Skin of body (tissue), 2 donors: ENCODE measurements around the gene MITF. TPM values are rescaled to one million over a fixed set of nuclear protein-coding genes. Genes with fewer than 3 reads are reported as not detected.

Experiments
- DNase-seq: peaks from one replicate; lab custom pipeline; 2025; lab: John Stamatoyannopoulos, UW
- total RNA-seq: library from RNA; depleted of rRNA; stranded (reverse); fragments of >200 nt; gene quantifications from one replicate; pipeline ENCODE4 v1.2.3, GENCODE V29; 2014

The MITF gene
- total RNA-seq, 1 donor from 2014 or later: 43.2 TPM

DNA sequence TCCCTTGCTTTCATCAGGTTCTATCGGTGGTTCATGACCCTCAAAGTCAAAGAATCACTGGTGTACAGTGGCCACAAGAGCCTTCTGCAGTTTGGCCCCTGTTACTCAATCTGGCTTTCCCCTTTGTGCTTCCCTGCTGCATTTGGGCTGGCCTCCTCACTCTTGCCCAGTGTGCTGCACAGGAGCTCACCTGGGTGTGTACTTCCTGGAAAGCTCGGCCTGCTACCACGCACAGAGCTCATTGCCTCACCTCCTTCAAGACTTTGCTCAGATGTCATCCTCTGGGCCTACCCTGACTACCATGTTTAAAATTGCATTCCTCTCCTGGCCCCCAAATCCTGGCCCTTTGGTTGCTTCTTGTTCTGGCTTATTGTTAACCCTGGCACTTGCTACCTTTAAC is 90.9 kb downstream of the MITF start:
- DNase-seq: no peak

DNA sequence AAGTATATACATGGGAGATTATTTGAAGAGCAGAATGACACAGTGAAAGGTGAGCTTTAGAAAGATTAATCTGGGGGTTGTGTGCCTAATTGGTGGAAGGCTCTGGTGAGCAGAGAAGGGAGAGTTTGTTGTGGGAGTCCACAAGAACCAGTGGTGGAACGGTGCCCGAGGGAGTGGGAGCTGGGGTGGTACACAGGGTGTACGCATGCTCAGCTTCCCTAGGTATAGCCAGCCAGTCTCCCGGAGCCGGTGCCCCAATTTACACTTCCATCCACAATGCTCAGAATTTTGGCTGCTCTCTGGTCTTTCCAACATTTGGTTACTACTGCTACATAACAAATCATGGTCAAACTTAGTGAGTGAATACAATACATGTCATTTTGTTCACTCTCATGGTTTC is 92.5 kb downstream of the MITF start:
- no peak for DNase-seq

DNA sequence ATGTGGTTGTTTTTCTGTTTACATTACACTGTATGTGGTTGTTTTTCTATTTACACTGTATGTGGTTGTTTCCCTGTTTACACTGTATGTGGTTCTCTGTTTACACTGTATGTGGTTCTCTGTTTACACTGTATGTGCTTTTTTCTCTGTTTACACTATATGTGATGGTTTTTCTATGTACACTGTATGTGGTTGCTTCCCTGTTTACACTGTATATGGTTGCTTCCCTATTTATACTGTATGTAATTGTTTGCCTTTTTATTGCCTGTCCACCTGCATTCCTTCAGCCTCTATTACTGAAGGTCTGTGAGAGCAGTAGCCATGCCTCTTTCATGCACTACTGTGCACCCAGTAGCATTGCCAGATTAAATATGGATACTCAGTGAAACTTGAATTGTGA is 94.3 kb downstream of the MITF start:
- no peak for DNase-seq

DNA sequence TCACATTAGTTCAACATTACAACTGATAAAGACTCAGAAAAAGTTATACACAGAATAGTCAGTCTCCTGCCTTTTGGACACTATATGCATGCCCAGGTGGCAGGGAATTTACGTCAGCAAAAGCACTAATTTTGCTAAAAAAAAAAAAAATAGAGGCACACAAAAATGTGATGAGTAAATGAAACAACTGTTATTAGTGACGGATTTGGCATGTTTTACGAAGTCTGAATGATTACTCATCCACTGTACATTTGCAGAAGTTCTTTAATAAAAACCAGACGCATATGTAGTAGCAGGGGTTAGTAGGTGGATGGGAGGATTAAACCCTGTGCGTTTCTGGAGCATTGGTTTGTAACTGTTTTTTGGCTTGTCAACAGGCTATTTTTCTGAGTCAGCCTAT is 99.0 kb downstream of the MITF start:
- peak; percentile 79 for DNase-seq

DNA sequence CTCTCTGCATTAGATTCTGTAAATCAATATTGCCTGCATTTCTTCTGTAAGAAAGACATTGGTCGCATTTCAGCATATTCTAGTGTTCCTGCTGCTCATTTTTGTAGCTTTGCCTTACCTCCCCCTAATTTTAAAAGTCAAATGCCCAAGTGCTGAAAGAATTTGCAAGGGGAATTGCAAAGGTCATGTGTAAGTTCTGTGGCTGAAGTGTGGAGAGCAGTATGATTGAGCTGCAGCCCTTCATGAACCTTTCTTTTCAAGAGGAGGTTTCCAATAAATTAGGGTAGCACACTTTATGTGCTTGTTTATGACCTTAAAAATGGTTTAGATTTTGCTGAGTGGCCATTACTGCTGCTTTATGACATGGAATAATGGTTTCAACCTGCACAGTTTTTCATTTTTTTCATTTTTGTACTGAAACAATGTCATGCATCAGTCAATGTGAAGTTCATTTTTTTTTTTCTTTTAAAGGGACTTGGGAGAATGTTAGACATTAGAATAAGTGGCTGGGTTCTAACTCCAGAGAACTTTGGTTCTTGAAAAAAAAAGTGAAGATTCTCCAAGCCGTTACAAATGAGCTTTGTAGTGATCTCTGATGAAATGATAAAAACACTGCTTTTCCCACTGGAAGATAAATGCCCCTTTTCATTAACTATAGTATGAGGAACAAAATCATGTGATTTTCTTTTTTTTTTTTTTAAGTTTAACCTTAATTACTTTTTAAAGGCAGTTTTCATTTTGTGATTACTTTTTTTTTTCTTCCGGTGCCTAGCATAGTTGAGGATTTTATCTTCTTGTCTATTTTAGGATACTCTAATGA is 99.6 kb downstream of the MITF start:
- no peak for DNase-seq

DNA sequence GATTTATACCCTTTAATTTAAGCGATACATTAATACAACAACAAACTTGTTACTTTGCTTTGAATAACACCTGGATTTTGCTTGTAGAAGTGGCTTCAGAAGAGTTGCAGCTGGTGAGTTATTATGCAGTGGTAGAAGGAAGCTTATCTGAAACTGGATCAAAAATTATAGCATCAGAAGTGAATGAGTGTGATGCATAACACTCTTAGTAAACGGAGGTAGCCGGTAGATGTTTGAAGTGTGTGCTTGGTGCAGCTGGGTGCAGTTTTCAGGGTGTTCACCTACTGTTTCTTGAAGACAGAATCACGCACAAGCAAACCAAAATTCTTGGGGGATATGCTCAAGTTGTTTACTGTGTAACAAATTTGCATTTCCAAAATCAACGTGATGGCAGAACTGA is 103.1 kb downstream of the MITF start:
- no peak for DNase-seq

DNA sequence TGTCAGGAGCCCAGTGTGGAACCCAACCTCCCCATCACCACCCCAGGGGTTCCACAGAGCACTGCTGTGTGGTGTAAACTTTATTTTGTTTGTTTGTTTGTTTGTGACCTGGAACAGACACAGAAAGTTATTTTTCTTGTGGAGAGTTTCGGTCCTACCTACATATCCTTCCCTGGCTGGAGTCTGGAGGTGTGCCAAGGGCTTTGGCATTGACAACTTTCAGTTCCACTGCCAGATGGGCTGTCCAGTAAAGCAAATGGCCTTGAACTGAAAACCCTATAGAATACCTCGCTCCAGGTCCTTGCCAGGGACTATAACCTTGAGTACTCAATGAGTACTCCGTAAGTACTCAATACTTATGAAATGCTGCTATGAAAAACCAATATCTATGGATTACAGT is 103.5 kb downstream of the MITF start:
- no peak for DNase-seq

DNA sequence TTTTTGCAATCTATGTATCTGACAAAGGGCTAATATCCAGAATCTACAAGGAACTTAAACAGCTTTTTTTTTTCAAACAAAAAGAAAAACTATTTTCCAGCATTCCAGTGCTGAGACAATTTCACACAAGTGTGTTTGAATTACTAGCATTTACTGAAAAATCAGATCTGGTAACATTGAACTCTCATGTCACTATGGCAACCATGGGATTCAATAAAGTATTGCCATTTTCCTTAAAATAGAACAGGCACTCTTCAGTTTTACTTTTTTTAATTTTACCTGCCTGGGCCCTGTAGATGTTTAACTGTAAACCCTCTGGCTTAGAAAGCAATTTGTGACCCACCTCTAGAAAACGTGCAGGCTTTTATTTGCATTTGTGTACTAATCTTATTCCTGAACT is 105.4 kb downstream of the MITF start:
- no peak for DNase-seq

DNA sequence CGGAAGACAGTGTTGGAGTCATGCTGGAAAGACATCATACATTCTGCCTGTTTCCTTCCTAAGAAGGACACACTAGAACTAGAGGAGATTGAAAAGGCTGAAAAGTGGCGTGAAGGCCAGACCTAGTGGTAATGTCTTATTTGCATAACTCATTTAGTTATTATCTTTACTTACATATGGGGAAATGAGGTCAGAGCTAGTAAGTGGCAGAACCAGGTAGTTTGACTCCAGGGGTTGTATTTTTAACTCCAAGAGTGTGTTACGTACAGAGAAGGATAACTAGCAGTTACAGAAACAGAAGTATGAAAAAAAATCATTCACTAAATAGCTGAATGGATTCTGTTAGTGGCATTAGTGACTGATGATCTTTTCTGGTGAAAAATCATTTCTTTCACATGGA is 108.0 kb downstream of the MITF start:
- DNase-seq: no peak

DNA sequence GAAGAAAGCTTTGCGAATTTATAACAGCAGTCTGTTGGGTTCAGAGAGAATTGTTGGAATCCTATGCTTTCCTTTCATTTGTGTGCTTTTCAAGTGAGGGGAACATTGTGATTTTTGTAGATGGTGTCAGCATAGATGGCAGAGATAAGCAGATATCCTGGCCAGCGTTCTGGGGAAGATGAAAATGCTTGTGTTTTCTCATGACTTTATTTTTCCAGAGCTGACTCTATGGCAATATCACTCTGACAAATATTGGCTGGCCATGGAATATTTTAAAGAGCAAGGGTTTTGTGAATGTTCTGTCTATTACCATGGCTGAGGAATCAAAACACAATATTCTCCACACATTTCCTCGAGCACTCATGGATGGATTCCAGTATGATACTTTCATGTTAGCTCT is 108.8 kb downstream of the MITF start:
- no peak for DNase-seq

DNA sequence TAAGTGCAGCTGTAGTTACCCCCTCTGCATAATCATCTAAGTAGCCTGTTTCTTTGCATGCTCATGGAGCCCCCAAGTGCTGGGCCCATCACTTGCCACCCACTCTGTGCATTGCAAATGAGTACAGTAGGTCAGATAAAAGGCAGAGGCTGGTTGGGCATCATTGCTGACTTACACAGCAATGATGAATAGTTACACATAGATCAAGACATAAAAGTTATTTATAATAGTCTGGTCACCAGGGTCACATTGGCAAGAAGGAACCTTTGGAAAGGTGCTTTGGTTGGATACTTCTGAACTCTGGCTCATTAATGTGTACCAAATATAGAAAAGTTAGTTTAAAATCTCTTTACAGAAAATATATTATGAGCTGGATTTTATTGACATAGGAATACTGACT is 111.6 kb downstream of the MITF start:
- DNase-seq: no peak

DNA sequence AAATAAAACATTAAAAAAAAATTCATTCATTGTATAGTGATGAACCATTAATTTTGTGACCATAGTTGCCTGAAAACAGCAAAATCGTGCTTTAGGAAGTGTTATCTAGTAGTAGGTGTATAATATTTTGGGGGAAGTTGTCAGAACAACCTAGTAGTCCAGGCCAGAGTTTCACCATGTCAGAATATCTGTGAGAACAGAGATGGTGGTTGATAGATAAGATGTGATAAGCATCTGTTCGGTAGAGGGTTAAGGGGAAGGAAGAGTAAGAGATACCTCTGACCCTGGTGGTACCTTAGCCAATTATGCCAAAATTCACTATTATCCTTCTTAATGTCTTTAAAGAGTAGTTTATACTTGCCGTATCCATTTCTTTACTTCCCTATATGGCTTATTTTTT is 113.8 kb downstream of the MITF start:
- no peak for DNase-seq

DNA sequence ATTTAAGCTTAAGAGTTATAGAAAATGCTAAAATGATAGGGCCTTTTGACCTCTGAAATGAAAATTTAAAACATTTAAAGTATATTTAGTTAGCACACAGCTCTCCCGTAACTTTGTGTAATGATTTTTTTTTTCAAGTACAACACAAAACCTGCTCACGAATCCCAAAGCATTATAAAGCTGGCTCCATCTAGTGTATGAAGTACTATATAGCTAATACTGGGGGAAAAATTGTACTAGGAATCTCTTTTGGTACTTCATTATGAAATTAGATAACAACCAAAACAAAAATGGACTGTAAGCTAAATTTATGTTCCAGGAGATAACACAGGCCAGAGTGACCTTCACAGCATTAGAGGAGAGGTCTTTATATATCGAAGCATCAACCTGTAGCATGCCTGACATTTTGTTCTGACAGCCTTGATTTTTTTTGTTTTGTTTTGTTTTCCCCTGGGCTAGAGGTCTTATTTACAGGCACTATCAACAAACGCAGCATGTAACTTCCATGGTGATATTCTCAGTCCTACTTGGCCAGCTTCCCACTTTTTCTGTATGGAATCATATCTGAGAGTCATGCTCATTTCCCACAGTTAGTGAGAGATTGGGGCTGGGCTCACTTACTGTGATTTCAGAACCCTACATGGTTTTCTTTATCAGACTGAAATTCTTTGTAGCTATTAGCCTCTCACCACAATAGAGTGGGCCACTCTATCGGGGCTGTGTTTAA is 116.3 kb downstream of the MITF start:
- DNase-seq: peak; percentile 27

DNA sequence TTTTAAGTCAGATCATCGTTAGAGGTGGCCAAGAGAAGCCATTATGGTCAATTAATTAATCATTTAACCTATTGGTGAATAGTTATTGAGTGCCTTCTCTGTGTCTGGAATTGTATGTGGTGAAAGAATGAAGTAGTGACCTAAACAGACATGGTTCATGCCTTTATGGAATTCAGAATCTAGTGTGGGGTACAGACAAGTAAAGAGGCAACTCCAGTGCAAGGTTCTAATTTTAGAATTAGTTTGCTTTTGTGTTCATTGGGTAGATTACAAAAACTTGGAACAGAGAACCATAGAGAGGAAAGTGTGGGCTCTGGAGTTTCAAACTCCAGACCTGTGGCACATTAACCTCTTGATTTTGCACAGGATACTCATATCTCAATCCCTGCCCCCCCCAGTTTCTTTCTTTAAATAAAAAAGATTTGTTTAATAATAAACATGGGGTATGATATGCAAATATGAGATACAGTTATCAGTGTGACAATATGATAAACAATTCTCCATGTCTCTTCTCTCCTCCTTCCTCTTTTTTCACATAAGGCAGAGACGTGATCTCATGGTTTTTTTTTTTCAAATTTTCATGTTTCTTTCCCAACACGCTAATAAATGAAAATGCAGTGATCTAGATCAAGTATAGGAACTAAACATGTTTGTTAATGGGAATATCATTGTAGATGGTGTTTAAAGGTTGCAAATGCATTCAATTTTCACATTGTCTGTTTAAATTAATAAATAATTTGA is 117.9 kb downstream of the MITF start:
- DNase-seq: no peak

DNA sequence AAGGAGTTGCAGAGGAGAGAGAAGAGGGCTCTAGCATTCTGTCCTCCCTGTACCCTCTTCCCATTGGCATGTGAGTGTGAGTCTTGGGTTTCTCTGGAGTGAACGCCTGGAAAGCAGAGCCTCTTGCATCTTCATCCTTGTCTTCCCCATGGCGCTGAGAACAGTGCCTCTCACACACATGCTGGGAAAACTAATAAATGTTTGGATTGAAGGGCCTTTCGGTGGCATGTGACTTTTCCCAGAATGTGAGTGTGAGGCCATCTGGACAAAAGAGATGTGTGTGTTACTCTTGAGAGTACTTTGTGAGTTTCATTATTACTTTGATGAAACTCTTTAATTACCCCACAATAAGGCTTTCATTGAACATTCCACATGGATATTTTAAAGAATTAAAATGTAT is 122.3 kb downstream of the MITF start:
- no peak for DNase-seq

DNA sequence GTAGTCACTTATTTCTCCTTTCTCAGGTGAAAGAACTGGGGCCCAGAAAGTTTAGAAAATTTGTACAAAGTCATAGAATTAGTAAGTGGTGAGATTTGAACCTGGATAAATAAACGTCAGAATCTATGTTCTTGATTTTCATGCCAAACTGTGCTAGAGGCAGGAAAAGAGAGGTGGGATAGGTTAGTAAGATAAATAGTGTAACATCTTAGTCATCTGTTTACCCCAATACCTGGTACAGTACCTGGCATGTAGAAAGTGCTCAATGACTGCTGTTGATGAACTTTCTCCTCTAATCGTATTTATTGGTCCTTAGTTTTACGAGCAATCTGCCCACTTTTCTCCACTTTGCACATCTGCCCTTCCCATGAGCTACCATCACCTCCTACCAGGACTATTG is 124.9 kb downstream of the MITF start:
- no peak for DNase-seq

DNA sequence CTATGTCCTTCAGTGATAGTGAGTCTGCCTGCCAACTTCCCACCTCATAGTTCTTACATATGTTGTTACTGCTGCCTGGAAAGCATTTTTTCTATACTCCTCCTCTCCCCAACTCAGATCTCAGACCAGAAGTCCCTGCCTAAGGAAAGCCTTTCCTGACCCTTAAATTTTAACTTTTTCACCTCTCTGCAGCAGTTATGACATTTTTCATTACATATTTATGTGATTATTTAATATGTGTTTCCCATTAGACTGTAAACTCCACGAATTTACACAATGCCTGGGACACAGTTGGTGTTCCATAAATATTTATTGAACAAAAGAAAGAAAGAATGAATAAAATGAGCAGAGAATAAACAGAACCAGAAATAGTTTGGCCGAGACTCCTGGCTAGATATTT is 125.5 kb downstream of the MITF start:
- DNase-seq: peak; percentile 29

DNA sequence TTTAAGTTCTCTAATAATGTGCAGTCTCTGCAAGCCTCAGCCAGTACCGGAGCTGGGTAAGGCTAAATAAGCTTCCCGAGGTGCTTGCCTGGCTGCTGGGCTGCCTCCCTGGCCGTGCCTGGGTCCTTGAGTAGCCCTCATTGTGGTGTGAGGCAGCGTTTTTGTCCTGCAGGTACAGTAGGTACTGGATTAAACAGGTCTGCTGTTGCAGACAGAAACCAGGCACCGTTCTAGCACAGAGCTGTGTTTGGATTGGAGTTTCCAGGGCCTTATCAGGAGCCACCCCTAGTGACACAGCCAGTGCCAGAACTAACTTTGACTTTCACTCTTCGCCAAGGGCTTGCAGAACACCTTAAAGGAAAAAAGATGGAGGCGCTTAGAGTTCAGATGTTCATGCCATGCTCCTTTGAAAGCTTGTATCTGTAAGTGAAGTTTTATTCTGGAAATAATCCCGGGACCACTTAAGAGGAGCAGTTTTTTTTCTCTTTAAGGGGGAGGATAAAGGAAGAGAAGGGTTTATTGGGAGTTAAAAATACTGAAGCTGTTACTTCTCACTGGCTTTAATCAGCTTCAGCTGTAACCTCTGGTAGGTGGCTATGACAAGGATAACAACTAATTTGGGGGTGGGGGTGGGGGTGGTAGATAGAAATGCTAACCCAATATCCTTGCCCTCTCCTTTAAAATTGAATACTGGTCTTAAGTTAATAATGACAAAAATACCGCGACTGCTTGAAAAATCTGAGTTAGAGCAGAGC is 126.8 kb downstream of the MITF start:
- no peak for DNase-seq

DNA sequence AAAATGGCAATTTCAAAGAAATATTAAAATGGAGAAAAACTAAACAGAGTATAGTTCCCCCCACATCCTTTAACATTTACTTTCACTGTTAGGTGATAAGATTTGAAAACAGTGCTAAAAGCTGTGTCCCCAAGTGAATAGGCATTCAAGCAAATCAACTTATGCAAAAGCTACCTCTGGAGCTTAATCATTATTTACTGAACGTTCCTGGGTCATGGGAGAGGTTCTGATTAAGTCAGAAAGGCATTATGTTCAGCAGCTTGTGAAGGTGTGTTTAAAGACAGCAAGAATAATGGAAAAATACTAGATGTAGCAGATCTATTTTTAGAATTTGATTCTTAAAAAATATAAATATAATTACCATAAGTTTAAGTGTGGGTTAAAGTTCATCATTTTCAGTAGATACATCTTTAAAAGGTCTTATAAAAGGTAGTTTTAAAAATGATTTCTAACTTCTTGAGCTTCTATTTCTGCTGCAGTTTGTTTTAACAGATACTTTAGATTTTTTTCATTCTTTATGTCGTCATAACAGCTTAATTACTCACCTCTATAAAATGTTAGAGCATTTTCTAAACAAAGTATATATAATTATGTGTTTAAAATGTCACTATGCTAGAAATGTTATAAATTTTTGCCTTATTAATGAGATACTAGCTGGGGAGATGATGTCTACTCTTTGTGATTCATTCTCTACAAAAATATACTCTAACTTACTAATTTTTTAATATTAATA is 127.9 kb downstream of the MITF start:
- DNase-seq: no peak

DNA sequence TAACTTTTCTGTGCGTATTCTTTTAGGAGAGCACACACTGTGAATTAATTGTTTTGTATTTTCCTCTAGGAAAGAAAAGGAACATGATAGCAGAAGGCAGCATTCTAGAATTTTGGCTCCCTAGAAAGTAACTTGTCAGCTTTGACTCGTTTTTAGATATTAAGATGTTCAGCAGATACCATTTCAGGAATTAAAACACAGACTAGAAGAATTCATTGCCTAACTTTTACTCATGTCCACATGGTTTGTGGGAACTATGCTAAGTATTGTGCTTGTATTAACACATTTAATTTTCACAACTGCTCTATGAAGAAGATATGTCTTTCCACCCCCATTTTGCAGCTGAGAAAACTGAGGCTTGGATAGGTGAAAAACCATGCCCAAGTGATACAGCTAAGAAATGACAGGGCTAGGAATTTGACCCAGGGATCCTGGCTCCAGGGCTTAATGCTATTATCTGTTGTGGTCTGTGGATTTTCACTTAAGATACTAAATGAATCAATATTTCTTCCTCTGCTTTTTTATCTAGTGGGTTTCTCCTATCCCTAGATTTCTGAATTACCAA is 128.8 kb downstream of the MITF start:
- DNase-seq: no peak
